BE2C (cell line): ENCODE results near the gene ABCA7.

ENCODE experiments used
- DNase-seq: peaks from one replicate; pipeline ENCODE4 v3.0.0-alpha.2; 2020
- H3K27me3 ChIP-seq: fragments of 250-450 bp; sonication (Bioruptor Pico); 2 replicates; pipeline ENCODE4 v1.5.1; 2020; ENCODE audit warnings: mild to moderate bottlenecking
- H3K36me3 ChIP-seq: fragments of 250-450 bp; sonication (Bioruptor Pico); 2 replicates; pipeline ENCODE4 v1.5.1; 2020; ENCODE audit warnings: mild to moderate bottlenecking
- H3K4me1 ChIP-seq: fragments of 250-450 bp; sonication (Bioruptor Pico); 2 replicates; pipeline ENCODE4 v1.5.1; 2020
- H3K4me3 ChIP-seq: 2 replicates; pipeline ENCODE4 v1.5.1; 2011; ENCODE audit warnings: low read depth, low read length
- H3K9me3 ChIP-seq: fragments of 250-450 bp; sonication (Bioruptor Pico); 2 replicates; pipeline ENCODE4 v1.5.1; 2020
- TF ChIP-seq, protein P1 (sequence below): IDR thresholded peaks from 2 replicates; pipeline ENCODE4 v1.5.1; 2012; ENCODE audit warnings: mild to moderate bottlenecking, low read depth, low read length

The ABCA7 gene

DNA sequence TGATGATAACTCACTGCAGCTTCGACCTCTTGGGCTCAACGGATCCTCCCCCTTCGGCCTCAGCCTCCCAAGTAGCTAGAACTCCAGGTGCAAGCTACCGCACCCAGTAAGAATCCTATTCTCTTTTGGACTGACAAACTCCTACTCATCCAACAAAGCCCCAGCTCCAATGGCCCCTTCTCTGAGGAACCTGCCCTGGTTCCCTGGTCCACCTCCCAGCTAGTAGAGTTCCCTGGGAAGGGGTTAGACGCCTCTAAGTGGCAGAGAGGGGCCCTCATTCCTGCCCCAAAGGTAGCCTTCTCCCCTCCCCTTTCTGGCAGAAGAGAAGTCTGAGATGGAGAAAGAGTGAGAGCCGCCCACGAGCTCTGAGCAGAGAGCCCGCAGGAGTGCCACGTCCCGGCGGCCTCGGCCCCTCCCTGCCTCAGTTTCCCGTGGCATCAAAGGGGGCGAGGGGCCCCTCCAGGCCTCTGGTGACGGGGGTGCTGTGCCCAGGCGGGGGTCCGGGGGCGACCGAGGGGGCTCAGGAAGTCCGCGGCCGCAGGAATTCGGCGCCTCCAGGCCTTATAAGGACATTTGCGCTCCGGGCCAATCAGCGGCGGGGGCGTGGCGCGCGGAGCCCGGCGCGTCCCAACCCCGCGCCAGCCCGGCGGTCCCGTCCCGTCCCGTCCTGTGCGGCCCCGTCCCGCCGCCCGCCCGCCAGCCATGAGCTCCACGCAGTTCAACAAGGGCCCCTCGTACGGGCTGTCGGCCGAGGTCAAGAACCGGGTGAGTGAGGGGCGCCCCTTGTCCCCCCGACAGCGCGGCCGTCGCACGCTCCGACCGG, 13.7 kb upstream of the ABCA7 start, which contains the start of gene CNN2:
Gene CNN2 (plus strand): TSS at position 649 of the 823 bp plus-strand sequence. CDS start 54 bp downstream, at position 703.
- Histone ChIP-seq H3K4me3 (peak within 1 kb of the TSS; percentile 59), H3K4me1 (no peaks in the 10 kb centered on the region), H3K36me3 (no peaks in the 10 kb centered on the region), H3K9me3 (no peaks in the 10 kb centered on the region), H3K27me3 (no peaks in the 10 kb centered on the region; the same call in 1 of the 2 replicates)
- peak; percentile 77 for DNase-seq
- TF ChIP-seq, protein P1, sequence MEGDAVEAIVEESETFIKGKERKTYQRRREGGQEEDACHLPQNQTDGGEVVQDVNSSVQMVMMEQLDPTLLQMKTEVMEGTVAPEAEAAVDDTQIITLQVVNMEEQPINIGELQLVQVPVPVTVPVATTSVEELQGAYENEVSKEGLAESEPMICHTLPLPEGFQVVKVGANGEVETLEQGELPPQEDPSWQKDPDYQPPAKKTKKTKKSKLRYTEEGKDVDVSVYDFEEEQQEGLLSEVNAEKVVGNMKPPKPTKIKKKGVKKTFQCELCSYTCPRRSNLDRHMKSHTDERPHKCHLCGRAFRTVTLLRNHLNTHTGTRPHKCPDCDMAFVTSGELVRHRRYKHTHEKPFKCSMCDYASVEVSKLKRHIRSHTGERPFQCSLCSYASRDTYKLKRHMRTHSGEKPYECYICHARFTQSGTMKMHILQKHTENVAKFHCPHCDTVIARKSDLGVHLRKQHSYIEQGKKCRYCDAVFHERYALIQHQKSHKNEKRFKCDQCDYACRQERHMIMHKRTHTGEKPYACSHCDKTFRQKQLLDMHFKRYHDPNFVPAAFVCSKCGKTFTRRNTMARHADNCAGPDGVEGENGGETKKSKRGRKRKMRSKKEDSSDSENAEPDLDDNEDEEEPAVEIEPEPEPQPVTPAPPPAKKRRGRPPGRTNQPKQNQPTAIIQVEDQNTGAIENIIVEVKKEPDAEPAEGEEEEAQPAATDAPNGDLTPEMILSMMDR = no peak

DNA sequence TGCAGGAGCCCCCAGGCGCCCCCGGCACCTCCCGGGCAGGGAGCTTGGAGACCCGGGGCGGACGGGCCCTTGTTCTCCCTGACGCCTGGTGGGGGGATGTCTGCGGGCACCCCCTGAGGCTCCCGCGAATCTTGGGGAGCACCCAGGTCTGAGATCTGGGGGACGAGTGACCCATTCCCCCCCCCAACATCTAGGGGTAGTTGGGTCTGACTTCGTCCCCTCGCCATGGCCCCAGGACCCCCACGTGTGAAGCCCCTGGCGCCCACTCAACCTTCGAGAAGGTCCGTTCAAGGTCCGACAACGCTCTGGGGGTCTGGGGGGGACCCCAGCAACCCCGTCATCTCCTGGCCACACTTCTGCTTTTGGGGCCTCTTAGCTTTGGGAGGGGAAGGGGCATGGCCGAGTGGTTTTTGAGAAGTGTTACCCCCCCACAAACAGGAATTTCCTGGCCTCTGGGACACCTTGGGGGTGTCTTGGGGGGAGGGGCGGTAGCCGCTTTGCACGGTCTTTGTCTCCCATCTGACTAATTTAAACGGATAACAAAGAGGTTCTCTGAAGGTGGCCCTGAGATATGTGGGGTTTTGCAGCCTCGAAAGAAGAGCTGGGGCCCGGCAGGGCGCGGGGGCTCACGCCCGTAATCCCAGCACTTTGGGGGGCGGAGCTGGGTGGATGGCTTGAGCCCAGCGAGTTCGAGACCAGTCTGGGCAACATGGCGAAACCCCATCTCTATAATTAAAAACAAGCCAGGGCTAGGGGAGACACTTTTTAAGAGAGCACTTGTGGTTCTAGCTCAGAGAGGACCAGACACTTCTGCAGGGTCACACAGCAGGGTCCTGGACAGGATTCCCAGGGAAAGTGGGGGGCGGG, 12.9 kb upstream of the ABCA7 start:
- DNase-seq = no peak
- Histone ChIP-seq H3K4me3 (peak overlapping the region; percentile 59), H3K27me3 (no peaks in the 10 kb centered on the region; the same call in 1 of the 2 replicates), H3K4me1 (no peaks in the 10 kb centered on the region), H3K36me3 (no peaks in the 10 kb centered on the region; the same call in 1 of the 2 replicates), H3K9me3 (no peaks in the 10 kb centered on the region)
- TF ChIP-seq, protein P1 = no peak

DNA sequence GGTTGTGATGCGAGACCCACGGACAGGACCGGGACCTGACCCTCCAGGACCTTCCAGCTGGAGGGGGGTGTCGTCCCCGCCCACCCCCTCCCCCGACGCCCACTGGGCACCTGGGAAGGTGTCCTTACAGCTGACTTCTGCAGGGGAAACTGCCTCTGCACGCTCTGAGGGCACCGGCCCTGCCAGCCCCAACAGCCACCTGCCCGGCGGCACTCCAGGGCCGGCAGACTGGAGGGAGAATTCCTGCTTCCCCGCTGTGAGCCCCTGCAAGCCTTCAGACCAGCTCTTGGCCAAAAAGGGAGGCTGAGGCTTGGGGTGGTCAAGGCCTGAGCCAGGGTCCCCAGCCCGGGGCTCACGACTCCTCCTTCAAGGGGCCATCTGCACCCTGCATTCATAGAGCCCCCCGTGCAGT, 12.3 kb upstream of the ABCA7 start:
- no peak overlapping the region for H3K4me3 ChIP-seq
- no peaks in the 10 kb centered on the region; the same call in 1 of the 2 replicates for H3K27me3 ChIP-seq
- H3K36me3 ChIP-seq = no peaks in the 10 kb centered on the region; the same call in 1 of the 2 replicates
- TF ChIP-seq, protein P1 = no peak
- no peaks in the 10 kb centered on the region for H3K4me1 ChIP-seq
- H3K9me3 ChIP-seq = no peaks in the 10 kb centered on the region
- no peak for DNase-seq

DNA sequence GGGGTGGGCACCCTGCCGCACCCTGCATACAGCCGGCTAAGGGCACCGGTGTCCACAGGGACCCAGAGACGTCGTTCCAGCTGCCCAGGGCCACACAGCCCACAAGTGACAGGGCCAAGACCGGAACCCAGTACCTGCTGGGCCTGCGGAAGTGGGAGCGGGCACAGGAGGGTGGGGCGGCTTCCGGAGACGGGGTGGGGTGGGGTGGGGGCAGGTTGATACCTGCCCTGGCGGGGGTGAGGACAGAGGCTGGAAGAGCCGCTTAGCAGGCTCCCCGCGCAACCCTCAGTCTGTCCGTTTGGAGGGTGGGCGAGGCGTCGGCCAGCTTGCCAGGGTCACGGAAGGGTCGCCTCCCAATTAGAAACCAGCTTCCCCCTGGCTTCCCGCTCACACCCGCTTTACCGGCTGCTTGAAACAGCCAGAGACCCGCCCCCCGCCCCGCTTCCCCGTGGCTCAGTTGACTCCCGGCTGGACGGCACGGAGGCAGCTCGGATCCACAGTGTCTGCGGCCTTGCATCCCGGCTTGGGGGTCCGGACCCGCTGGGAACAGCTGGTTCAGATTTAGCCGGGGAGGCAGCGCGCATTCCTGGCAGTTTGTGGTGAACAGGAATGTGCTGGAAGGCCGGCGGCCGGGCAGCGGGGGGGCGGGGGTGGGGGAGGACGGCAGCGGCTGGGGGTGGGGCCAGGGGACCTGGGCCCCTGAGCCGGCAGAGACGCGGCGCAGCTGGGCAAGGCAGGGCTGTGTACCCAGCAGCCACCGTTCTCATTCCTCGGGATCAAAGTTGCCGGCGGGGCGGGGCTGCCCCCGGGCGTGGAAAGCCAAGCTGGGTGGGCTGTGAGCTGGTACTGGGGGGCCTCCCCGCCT, 11.6 kb upstream of the ABCA7 start:
- Histone ChIP-seq H3K9me3 (no peaks in the 10 kb centered on the region), H3K27me3 (no peaks in the 10 kb centered on the region; the same call in 1 of the 2 replicates), H3K4me1 (no peaks in the 10 kb centered on the region), H3K36me3 (no peaks in the 10 kb centered on the region; the same call in 1 of the 2 replicates), H3K4me3 (peak overlapping the region; percentile 36)
- DNase-seq = peak; percentile 55
- TF ChIP-seq, protein P1 = no peak

DNA sequence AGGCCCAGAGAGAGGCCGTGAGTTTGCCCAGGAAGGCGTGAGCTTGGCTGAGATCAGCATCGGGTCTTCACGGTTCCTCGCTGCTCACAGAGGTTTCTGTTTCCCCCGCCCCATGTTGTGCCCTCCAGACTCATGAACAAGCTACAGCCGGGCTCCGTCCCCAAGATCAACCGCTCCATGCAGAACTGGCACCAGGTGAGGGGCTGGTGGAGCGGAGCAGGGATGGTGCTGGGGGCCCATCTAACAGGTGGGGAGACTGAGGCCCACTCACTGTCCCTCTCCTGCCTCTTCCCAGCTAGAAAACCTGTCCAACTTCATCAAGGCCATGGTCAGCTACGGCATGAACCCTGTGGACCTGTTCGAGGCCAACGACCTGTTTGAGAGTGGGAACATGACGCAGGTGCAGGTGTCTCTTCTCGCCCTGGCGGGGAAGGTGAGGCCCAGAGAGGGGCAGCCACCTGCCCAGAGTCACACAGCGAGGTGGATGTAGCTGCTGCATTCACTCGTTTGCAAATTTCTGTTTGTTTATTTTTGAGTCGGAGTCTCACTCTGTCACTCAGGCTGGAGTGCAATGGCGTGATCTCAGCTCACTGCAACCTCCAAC, 7.5 kb upstream of the ABCA7 start:
- H3K9me3 ChIP-seq = no peaks in the 10 kb centered on the region
- H3K4me3 ChIP-seq = no peak overlapping the region
- TF ChIP-seq, protein P1 = no peak
- no peaks in the 10 kb centered on the region for H3K4me1 ChIP-seq
- H3K36me3 ChIP-seq = no peaks in the 10 kb centered on the region; the same call in 1 of the 2 replicates
- no peak for DNase-seq
- H3K27me3 ChIP-seq = no peaks in the 10 kb centered on the region
